ENCODE results near the gene MAP2K7.

The MAP2K7 gene

GRCh38 chr19:7902796-7903243 is 857 bp upstream of the MAP2K7 start:
- no peaks in the 10 kb centered on the region for H3K27me3 ChIP-seq (ENCODE audit: insufficient read depth, poor library complexity, severe bottlenecking)
- TF ChIP-seq REST (IDR thresholded peaks at IDR 0.05; ENCODE audit: insufficient replicate concordance, low read depth), result no peak
- no peak for TF ChIP-seq POLR2AphosphoS5 (IDR thresholded peaks at IDR 0.05; ENCODE audit: low read depth)
- no peak for TF ChIP-seq CTCF (IDR thresholded peaks at IDR 0.05; ENCODE audit: insufficient read depth, low read length)
- no peak for TF ChIP-seq GABPA (IDR thresholded peaks at IDR 0.05; ENCODE audit: low read depth)
- no peak for TF ChIP-seq SPI1 (IDR thresholded peaks at IDR 0.05; ENCODE audit: borderline replicate concordance, low read depth)
- H3K27ac ChIP-seq (replicated peaks), result peak overlapping the region; percentile 67
- DNase-seq (ENCODE audit: low read depth in 1 of 2, low spot score in 1 of 2), result no peak
- H3K4me3 ChIP-seq (replicated peaks; ENCODE audit: insufficient read depth, low read length), result peak overlapping the region; percentile 58

GRCh38 chr19:7904074-7905020 is 670 bp downstream of the MAP2K7 start:
- TF ChIP-seq GABPA (IDR thresholded peaks at IDR 0.05; ENCODE audit: low read depth) (no peak), POLR2AphosphoS5 (IDR thresholded peaks at IDR 0.05; ENCODE audit: low read depth) (no peak; the same call in 1 of the 2 replicates), SPI1 (IDR thresholded peaks at IDR 0.05; ENCODE audit: borderline replicate concordance, low read depth) (no peak), REST (IDR thresholded peaks at IDR 0.05; ENCODE audit: insufficient replicate concordance, low read depth) (no peak), CTCF (IDR thresholded peaks at IDR 0.05; ENCODE audit: insufficient read depth, low read length) (no peak)
- DNase-seq (ENCODE audit: low read depth in 1 of 2, low spot score in 1 of 2), result peak; percentile 28 to 57
- Histone ChIP-seq H3K4me3 (replicated peaks; ENCODE audit: insufficient read depth, low read length) (peak overlapping the region; percentile 97), H3K27ac (replicated peaks) (peak overlapping the region; percentile 63), H3K27me3 (ENCODE audit: insufficient read depth, poor library complexity, severe bottlenecking) (no peaks in the 10 kb centered on the region)

GRCh38 chr19:7905268-7905667 is 1.6 kb downstream of the MAP2K7 start:
- H3K4me3 ChIP-seq (replicated peaks; ENCODE audit: insufficient read depth, low read length), result no peak overlapping the region
- TF ChIP-seq GABPA (IDR thresholded peaks at IDR 0.05; ENCODE audit: low read depth) (no peak), SPI1 (IDR thresholded peaks at IDR 0.05; ENCODE audit: borderline replicate concordance, low read depth) (no peak), POLR2AphosphoS5 (IDR thresholded peaks at IDR 0.05; ENCODE audit: low read depth) (no peak), REST (IDR thresholded peaks at IDR 0.05; ENCODE audit: insufficient replicate concordance, low read depth) (no peak), CTCF (IDR thresholded peaks at IDR 0.05; ENCODE audit: insufficient read depth, low read length) (no peak)
- DNase-seq (ENCODE audit: low read depth in 1 of 2, low spot score in 1 of 2), result no peak
- no peaks in the 10 kb centered on the region for H3K27me3 ChIP-seq (ENCODE audit: insufficient read depth, poor library complexity, severe bottlenecking)
- H3K27ac ChIP-seq (replicated peaks), result no peak overlapping the region
